ENCODE data around the gene NFAM1. TPM values are rescaled to one million over a fixed set of nuclear protein-coding genes. Genes with fewer than 3 reads are reported as not detected.

Gene NFAM1
- total and polyA plus RNA-seq, 4 donors: 0.36 to 3.8 (median 2.6) TPM

GRCh38 chr22:42366806-42367581 lies 65.2 kb downstream of the NFAM1 start:
- Histone ChIP-seq H3K36me3 (ENCODE audit: control insufficient read depth in 4 of 4, insufficient read depth in 3 of 4, low read depth in 1 of 4, low read length in 3 of 4) (no peaks in the 10 kb centered on the region), H3K27me3 (ENCODE audit: control insufficient read depth in 4 of 4, insufficient read depth in 4 of 4, low read length in 3 of 4) (no peaks in the 10 kb centered on the region), H3K4me1 (ENCODE audit: control insufficient read depth in 4 of 4, insufficient read depth in 4 of 4, low read length in 3 of 4) (peaks cover 2 to 15% (median 14%) of the 10 kb centered on the region in 4 donors), H3K4me3 (ENCODE audit: low read depth in 1 of 3, low read length in 3 of 3) (no peak overlapping the region), H3K9ac (ENCODE audit: low read depth in 1 of 2, low read length in 2 of 2) (no peak overlapping the region), H3K9me3 (ENCODE audit: control insufficient read depth in 4 of 4, low read length in 3 of 4) (no peaks in the 10 kb centered on the region), H3K27ac (ENCODE audit: low read depth in 1 of 2, low read length in 2 of 2) (no peak overlapping the region)
- WGBS: 66% methylated on average over 8 of the region's 8 CpGs
- DNase-seq (ENCODE audit: low spot score): no peak
- TF ChIP-seq GABPA (IDR thresholded peaks at IDR 0.05 in 1 of 2, conservative IDR thresholded peaks at IDR 0.05 in 1 of 2): no peak
- TF ChIP-seq, protein P1, sequence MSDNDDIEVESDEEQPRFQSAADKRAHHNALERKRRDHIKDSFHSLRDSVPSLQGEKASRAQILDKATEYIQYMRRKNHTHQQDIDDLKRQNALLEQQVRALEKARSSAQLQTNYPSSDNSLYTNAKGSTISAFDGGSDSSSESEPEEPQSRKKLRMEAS (IDR thresholded peaks at IDR 0.05): no peak
- TF ChIP-seq, protein P2, sequence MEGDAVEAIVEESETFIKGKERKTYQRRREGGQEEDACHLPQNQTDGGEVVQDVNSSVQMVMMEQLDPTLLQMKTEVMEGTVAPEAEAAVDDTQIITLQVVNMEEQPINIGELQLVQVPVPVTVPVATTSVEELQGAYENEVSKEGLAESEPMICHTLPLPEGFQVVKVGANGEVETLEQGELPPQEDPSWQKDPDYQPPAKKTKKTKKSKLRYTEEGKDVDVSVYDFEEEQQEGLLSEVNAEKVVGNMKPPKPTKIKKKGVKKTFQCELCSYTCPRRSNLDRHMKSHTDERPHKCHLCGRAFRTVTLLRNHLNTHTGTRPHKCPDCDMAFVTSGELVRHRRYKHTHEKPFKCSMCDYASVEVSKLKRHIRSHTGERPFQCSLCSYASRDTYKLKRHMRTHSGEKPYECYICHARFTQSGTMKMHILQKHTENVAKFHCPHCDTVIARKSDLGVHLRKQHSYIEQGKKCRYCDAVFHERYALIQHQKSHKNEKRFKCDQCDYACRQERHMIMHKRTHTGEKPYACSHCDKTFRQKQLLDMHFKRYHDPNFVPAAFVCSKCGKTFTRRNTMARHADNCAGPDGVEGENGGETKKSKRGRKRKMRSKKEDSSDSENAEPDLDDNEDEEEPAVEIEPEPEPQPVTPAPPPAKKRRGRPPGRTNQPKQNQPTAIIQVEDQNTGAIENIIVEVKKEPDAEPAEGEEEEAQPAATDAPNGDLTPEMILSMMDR (IDR thresholded peaks at IDR 0.05; ENCODE audit: low read depth, low read length, missing input control): no peak
- TF ChIP-seq YY1 (IDR thresholded peaks at IDR 0.05): no peak
- TF ChIP-seq TAF1 (conservative IDR thresholded peaks at IDR 0.05): no peak
- TF ChIP-seq SP1 (IDR thresholded peaks at IDR 0.05): no peak
- no peak for TF ChIP-seq HNF4A (conservative IDR thresholded peaks at IDR 0.05)
- no peak for TF ChIP-seq RAD21 (IDR thresholded peaks at IDR 0.05)
- TF ChIP-seq JUND (IDR thresholded peaks at IDR 0.05): no peak
- no peak for TF ChIP-seq FOXA2 (IDR thresholded peaks at IDR 0.05)
- TF ChIP-seq RXRA (IDR thresholded peaks at IDR 0.05): no peak
- no peak for TF ChIP-seq HNF4G (IDR thresholded peaks at IDR 0.05)
- no peak for TF ChIP-seq FOXA1 (IDR thresholded peaks at IDR 0.05)
- TF ChIP-seq NR2F2 (IDR thresholded peaks at IDR 0.05): no peak
- TF ChIP-seq EGR1 (IDR thresholded peaks at IDR 0.05; ENCODE audit: low read depth in 2 of 2): no peak
- no peak for TF ChIP-seq ZBTB33 (IDR thresholded peaks at IDR 0.05)
- no peak for TF ChIP-seq ATF3 (IDR thresholded peaks at IDR 0.05)
- TF ChIP-seq, protein P3, sequence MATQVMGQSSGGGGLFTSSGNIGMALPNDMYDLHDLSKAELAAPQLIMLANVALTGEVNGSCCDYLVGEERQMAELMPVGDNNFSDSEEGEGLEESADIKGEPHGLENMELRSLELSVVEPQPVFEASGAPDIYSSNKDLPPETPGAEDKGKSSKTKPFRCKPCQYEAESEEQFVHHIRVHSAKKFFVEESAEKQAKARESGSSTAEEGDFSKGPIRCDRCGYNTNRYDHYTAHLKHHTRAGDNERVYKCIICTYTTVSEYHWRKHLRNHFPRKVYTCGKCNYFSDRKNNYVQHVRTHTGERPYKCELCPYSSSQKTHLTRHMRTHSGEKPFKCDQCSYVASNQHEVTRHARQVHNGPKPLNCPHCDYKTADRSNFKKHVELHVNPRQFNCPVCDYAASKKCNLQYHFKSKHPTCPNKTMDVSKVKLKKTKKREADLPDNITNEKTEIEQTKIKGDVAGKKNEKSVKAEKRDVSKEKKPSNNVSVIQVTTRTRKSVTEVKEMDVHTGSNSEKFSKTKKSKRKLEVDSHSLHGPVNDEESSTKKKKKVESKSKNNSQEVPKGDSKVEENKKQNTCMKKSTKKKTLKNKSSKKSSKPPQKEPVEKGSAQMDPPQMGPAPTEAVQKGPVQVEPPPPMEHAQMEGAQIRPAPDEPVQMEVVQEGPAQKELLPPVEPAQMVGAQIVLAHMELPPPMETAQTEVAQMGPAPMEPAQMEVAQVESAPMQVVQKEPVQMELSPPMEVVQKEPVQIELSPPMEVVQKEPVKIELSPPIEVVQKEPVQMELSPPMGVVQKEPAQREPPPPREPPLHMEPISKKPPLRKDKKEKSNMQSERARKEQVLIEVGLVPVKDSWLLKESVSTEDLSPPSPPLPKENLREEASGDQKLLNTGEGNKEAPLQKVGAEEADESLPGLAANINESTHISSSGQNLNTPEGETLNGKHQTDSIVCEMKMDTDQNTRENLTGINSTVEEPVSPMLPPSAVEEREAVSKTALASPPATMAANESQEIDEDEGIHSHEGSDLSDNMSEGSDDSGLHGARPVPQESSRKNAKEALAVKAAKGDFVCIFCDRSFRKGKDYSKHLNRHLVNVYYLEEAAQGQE (IDR thresholded peaks at IDR 0.05): no peak

All from liver (tissue), 9 donors.